Measurements from ENCODE around the gene NXPH1.

Gene NXPH1

GRCh38 chr7:8507566-8507965, 74.2 kb downstream of the NXPH1 start:
- DNase-seq (ENCODE audit: low read depth in 2 of 2) = no peak

DNA sequence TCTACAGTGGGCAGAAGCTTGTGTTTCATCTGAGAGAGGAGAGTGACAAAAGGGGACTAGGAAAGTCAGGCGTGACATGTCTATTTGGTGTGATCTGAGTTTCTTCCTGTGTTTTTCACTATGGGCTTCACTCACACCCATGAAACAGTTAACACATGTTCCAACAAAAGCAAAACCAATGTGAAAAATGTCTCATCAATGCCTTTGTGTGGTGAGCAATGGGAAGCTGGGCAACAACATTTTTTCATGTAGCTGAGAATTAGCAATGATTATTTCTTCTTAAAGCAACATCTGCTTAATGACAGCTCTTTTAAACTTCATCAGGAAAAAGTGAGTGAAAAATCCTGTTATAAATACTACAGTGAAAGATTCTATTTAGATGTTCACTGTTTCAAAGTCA, 76.2 kb downstream of the NXPH1 start:
- DNase-seq (ENCODE audit: low read depth in 2 of 2) = no peak

- DNase-seq (ENCODE audit: low read depth in 2 of 2) = no peak
Observed at GRCh38 chr7:8511855-8512254, 78.4 kb downstream of the NXPH1 start.

DNA sequence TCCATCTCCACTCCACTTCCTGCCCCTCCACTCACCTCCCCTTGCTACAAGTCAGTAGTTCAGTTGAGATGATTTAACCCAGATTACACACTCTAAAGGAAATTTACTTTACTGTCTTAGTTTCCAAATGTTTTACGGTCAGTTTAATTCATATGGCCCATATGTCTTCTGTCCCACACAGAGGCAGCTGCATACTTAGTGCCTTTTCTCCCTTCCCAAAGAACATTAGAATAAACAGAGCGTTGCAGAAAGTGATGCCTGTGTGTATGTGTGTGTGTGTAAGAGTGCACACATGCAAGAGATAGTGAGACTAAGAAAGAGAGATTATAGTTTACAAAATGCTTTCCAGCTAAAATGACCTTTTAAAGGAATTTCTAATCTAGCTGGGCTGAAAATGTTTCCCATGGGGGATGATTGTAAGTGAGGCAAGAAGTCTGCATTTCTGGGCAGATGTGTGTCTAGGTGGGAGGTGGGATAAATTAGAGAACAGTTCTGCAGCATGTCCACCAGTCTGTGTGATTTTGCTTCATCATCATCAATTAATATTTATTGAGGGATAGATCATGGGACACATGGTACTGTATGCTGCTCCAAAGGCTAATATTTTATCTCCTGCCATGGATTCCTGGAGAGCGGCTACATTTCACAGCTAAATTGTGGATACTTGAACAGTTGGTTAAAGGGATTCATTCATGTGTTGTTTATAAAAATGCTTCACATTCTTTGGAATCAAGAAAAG, 81.5 kb downstream of the NXPH1 start:
- DNase-seq (ENCODE audit: low read depth in 2 of 2) = no peak

GRCh38 chr7:8515640-8516185, 82.3 kb downstream of the NXPH1 start:
- DNase-seq (ENCODE audit: low read depth in 2 of 2) = no peak

DNA sequence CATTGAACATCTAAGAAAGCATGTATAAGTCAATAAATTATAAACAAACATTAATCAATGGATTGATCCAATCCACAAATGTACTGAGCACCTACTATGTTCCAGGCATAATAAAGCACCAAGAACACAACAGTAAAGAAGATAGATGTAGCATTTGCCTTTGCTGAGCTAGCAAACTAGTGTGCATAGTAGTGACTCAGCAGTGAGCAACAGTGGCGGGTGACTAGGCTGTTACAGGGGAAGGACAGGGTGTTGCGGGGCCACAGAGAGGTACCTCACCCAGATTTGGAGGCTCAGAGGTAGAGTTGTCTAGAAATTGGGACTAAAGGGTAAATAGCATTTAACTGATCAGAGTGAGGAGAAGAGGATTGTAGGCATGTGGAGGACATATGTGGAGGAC, 83.6 kb downstream of the NXPH1 start:
- DNase-seq (ENCODE audit: low read depth in 2 of 2) = no peak

DNA sequence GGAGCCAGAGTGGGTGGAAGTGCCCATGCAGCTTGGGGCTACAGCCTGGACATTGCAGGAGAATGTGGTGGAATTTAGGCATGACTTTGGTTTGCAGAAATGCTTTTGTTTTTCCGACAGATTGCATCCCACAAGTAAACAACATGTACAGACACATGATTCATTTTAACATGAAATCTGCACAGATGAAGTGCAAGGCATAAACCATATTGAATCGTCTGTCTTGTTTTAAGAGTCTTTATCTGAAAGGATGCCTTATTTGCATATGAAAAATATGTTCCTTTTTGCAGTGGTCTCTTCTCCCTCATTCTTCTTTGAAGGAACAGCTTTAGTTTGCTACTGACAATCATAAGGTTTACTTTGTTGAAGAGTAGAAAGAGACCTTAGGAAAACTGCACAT, 94.9 kb downstream of the NXPH1 start:
- no peak for DNase-seq (ENCODE audit: low read depth in 2 of 2)

DNA sequence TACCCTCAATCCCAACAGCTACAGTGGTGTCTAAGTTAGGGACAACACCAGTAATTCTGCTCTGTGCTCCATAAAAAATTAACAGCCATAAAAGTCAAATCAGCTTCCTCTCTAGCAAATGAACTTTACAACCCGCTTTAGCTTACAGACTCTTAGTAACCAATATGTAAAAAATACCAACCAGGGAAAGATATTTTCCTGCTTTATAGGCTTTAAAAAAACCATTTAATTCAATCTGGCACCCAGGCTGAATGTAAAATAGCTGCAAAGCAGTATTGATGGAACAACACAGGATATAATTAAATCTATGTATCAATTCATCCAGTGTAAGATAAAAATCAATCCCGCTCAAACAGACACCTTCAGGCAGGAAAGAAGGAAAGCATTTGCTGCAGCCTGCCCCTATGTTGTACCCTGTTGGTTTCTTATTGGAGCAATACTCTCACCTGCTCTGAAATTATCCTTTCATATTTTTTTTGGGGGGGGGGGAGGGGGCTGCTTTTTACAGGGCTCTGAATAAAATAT, 98.6 kb downstream of the NXPH1 start:
- no peak for DNase-seq (ENCODE audit: low read depth in 2 of 2)

GRCh38 chr7:8536431-8536830, 103.0 kb downstream of the NXPH1 start:
- DNase-seq (ENCODE audit: low read depth in 2 of 2) = no peak

DNA sequence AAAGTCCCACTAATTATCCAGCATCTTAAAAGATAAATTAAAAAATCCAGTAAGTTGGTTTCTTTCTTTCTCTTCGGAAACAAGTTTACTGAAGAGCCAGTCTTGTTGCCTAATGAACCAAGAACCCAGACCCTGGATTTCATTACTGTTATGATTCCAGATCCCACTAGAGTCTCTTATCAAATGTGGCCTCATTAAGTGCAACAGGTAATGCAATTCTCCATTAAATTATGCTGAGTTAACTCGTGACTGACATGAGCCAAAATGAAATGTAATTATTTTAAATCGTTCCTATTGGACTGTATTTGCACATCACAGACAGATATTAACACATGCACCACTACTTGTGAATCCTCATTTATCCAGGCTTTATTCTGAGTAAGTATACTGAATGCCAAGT, 115.6 kb downstream of the NXPH1 start:
- DNase-seq (ENCODE audit: low read depth in 2 of 2) = no peak

GRCh38 chr7:8560501-8560900, 127.1 kb downstream of the NXPH1 start:
- DNase-seq (ENCODE audit: low read depth in 2 of 2) = no peak

GRCh38 chr7:8561449-8561848, 128.0 kb downstream of the NXPH1 start:
- no peak for DNase-seq (ENCODE audit: low read depth in 2 of 2)

GRCh38 chr7:8564281-8564680, 130.9 kb downstream of the NXPH1 start:
- DNase-seq (ENCODE audit: low read depth in 2 of 2) = no peak

- no peak for DNase-seq (ENCODE audit: low read depth in 2 of 2)
Observed at GRCh38 chr7:8566016-8566415, 132.6 kb downstream of the NXPH1 start.

- DNase-seq (ENCODE audit: low read depth in 2 of 2) = no peak
Observed at GRCh38 chr7:8567626-8568025, 134.2 kb downstream of the NXPH1 start.

- no peak for DNase-seq (ENCODE audit: low read depth in 2 of 2)
Observed at GRCh38 chr7:8579661-8580194, 146.3 kb downstream of the NXPH1 start.

DNA sequence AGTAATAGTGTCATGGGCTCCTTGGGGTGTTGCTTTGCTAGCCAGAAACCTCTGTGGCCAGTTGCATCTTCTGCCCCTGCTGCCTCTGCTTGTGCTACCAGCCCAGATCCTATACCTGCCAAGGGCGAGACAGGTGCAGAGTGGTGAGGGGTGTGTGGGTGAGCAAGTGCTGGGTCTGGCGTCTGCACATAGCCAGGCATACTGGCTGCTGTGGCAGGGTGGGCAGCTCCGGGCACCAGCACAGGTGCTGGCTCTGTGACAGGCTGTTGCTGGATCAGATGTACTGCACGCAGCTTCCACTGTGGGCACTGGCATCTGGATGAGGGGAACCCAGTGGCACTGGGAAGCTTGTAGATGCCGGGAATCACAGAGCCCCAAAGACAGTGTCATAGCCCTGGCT, 148.4 kb downstream of the NXPH1 start:
- no peak for DNase-seq (ENCODE audit: low read depth in 2 of 2)

DNA sequence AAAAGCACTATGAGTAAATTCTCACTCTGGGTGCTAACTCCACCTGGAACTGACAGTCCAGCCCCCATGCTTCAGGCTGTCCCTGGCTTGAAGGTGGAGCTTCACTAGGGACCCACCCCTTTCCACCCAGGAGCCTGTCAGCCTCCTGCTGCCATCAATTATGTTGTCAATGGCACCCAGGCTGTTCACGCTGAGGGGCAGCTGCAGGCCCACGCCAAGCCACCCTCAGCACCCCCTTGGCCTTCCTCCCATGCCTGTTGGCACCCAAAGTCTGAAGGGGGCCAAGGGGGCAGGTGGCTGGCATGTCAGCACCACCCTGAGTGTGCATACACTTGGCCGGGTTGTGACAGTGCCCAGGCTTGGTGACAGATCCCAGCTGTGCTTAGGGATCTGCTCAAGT, 149.3 kb downstream of the NXPH1 start:
- DNase-seq (ENCODE audit: low read depth in 2 of 2) = no peak

GRCh38 chr7:8585591-8585990, 152.2 kb downstream of the NXPH1 start:
- DNase-seq (ENCODE audit: low read depth in 2 of 2) = no peak

- no peak for DNase-seq (ENCODE audit: low read depth in 2 of 2)
Observed at GRCh38 chr7:8590225-8590624, 156.8 kb downstream of the NXPH1 start.

DNA sequence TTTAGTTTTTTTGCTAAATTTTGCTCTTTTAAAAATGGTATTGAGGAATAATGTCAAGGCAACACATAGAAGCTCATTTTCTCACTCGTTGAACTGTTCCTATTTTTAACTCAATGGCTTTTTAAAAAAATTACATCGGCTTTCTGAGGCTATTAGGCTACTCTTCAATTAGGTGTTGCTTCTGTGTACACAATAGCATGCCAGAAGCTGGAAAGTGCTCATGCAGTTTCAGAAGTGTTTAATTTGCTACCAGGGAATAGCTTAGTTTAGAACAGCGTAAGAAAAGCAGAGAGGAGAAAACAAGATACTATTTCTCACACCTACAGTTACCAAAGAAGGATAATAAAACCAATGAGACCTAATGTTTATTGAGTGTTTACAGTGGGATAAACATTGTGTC, 157.4 kb downstream of the NXPH1 start:
- DNase-seq (ENCODE audit: low read depth in 2 of 2) = no peak

DNA sequence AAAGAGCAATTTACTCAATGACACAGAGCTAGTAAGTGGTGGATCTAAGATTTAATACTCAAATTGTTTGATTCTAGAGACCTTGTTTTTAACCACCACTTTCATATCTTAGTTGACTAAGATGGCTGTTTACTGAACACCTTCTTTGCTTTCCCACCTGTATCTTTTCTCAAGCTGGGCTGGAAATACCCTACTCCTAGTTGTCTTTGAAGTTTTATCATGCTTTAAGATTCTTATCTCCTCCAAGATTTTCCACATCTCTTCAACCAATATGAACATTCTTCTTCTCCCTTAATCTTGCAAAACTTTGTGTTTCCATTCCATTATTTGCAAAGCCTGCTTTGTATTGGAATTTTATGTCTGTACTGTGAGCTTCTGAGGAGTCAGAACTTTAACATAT, 157.9 kb downstream of the NXPH1 start:
- DNase-seq (ENCODE audit: low read depth in 2 of 2) = no peak

DNA sequence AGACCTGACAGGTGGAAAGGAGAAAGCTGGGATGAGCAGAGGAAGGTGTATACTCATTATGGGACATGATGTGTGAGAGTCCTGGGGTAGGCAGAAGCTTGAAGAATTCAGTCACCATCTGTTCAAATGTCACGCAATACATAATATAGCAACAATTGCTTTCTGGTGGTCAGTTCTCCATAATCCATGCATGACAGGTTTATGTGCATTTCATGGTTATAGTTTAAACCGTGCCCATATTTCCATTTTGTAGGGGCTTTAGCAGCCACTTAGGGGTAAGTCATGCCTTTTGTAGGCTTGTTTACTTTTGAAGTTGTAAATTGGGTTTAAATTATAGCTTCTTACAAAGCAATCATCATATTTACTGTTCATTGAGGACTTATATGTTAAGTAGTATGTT, 158.8 kb downstream of the NXPH1 start:
- no peak for DNase-seq (ENCODE audit: low read depth in 2 of 2)

Measured in stimulated activated CD8-positive, alpha-beta memory T cell treated with anti-CD3 and anti-CD28 coated beads, Interleukin-2, amount 100 ng/mL, for 48 hours (primary cell).